IMR-90 (cell line): ENCODE data around the gene SHB. TPM values are rescaled to one million over a fixed set of nuclear protein-coding genes. Genes with fewer than 3 reads are reported as not detected.

Experiments
- ATAC-seq: fragments of 200-7000 bp; cut with Tn5 transposase; 2 replicates; pipeline ENCODE4 v1.9.1; 2020; ENCODE audit warnings: low read depth, mild to moderate bottlenecking, moderate library complexity
- BruUV-seq: library from RNA; stranded (reverse); fragments of 400-500 nt; replicated peaks from 2 replicates; lab custom pipeline; 2021; lab: Mats Ljungman, UMichigan
- CTCF ChIA-PET: fragments of 300-600 bp; formaldehyde crosslinking; extraction: SDS; loops from one replicate; lab custom pipeline; 2021; ENCODE audit warnings: antibody characterized with exemption; lab: Yijun Ruan, JAX
- POLR2A ChIA-PET: fragments of 300-600 bp; sonication (Branson Sonifier 250); formaldehyde crosslinking; loops from one replicate; lab custom pipeline; 2022; ENCODE audit warnings: antibody characterized with exemption; ENCODE audit not compliant: unreplicated experiment; lab: Charles Lee
- DNase-seq: peaks from one replicate; pipeline ENCODE4 v3.0.0; 2013
- H2AFZ ChIP-seq: replicated peaks from 2 replicates; pipeline ENCODE3; 2013; ENCODE audit warnings: low read length, mild to moderate bottlenecking; ENCODE audit not compliant: poor library complexity
- H2AK5ac ChIP-seq: 2 replicates; pipeline ENCODE4 v1.6.1; 2013; ENCODE audit warnings: low read depth, low read length, inconsistent platforms
- H2AK9ac ChIP-seq: replicated peaks from 2 replicates; pipeline ENCODE3; 2013; ENCODE audit warnings: mild to moderate bottlenecking, low read depth, low read length, moderate library complexity; ENCODE audit not compliant: poor library complexity
- H2BK120ac ChIP-seq: 2 replicates; pipeline ENCODE4 v1.6.1; 2013; ENCODE audit warnings: low read depth, low read length, inconsistent platforms
- H2BK15ac ChIP-seq: 3 replicates; pipeline ENCODE4 v1.6.1; 2013; ENCODE audit warnings: low read depth, low read length, inconsistent platforms
- H2BK20ac ChIP-seq: 2 replicates; pipeline ENCODE4 v1.6.1; 2013; ENCODE audit warnings: low read depth, mild to moderate bottlenecking, inconsistent platforms, low read length, moderate library complexity
- H2BK5ac ChIP-seq: 2 replicates; pipeline ENCODE4 v1.6.1; 2013; ENCODE audit warnings: mild to moderate bottlenecking, low read depth, low read length, inconsistent platforms; ENCODE audit not compliant: poor library complexity, severe bottlenecking
- H3K14ac ChIP-seq: replicated peaks from 2 replicates; pipeline ENCODE4 v1.6.1; 2013; ENCODE audit warnings: low read depth, low read length, inconsistent platforms
- H3K18ac ChIP-seq: 2 replicates; pipeline ENCODE4 v1.6.1; 2013; ENCODE audit warnings: low read depth, low read length, control low read depth
- H3K23ac ChIP-seq: 2 replicates; pipeline ENCODE4 v1.6.1; 2013; ENCODE audit warnings: low read depth, low read length, inconsistent platforms
- H3K27ac ChIP-seq: 2 replicates; pipeline ENCODE4 v1.5.1; 2013; ENCODE audit warnings: mild to moderate bottlenecking, control low read depth, low read length; ENCODE audit not compliant: insufficient read depth
- H3K27me3 ChIP-seq: 2 replicates; pipeline ENCODE4 v1.6.1; 2013; ENCODE audit warnings: low read length; ENCODE audit not compliant: control insufficient read depth, insufficient read depth
- H3K36me3 ChIP-seq: 2 replicates; pipeline ENCODE4 v1.6.1; 2013; ENCODE audit warnings: low read length, mixed read lengths; ENCODE audit not compliant: control insufficient read depth, insufficient read depth
- H3K4ac ChIP-seq: 2 replicates; pipeline ENCODE4 v1.6.1; 2013; ENCODE audit warnings: low read depth, low read length, inconsistent platforms
- H3K4me1 ChIP-seq: 2 replicates; pipeline ENCODE4 v1.6.1; 2013; ENCODE audit warnings: low read length, mixed read lengths; ENCODE audit not compliant: control insufficient read depth, insufficient read depth
- H3K4me2 ChIP-seq: 2 replicates; pipeline ENCODE4 v1.6.1; 2013; ENCODE audit warnings: low read depth, mild to moderate bottlenecking, control low read depth, low read length, moderate library complexity
- H3K4me3 ChIP-seq: 2 replicates; pipeline ENCODE4 v1.5.1; 2013; ENCODE audit warnings: low read depth, mild to moderate bottlenecking, control low read depth, low read length, moderate library complexity; ENCODE audit not compliant: insufficient read depth
- H3K56ac ChIP-seq: 2 replicates; pipeline ENCODE4 v1.6.1; 2013; ENCODE audit warnings: low read length, inconsistent platforms; ENCODE audit not compliant: insufficient read depth; ENCODE audit errors: extremely low read depth
- H3K79me1 ChIP-seq, 2 experiments: 2 replicates each; pipeline ENCODE4 v1.6.1; 2013; ENCODE audit warnings: low read length in 2 of 2, inconsistent platforms in 1 of 2, low read depth in 1 of 2
- H3K9ac ChIP-seq: 2 replicates; pipeline ENCODE4 v1.6.1; 2013; ENCODE audit warnings: low read depth, low read length, control low read depth
- H3K9me1 ChIP-seq: 2 replicates; pipeline ENCODE4 v1.6.1; 2013; ENCODE audit warnings: low read length, inconsistent platforms; ENCODE audit not compliant: insufficient read depth
- H3K9me3 ChIP-seq: 2 replicates; pipeline ENCODE4 v1.6.1; 2013; ENCODE audit warnings: low read length; ENCODE audit not compliant: control insufficient read depth, insufficient read depth
- H4K20me1 ChIP-seq: 2 replicates; pipeline ENCODE4 v1.6.1; 2013; ENCODE audit warnings: low read length, inconsistent platforms; ENCODE audit not compliant: insufficient read depth
- H4K5ac ChIP-seq: 2 replicates; pipeline ENCODE4 v1.6.1; 2013; ENCODE audit warnings: mild to moderate bottlenecking, low read depth, low read length, control low read depth
- H4K8ac ChIP-seq, 2 experiments: 2 replicates each; pipeline ENCODE4 v1.6.1; 2013; ENCODE audit warnings: low read depth in 2 of 2, low read length in 2 of 2, control low read depth in 1 of 2, inconsistent platforms in 1 of 2
- H4K91ac ChIP-seq: 2 replicates; pipeline ENCODE4 v1.6.1; 2013; ENCODE audit warnings: low read depth, low read length, inconsistent platforms; ENCODE audit not compliant: insufficient read depth
- CEBPB ChIP-seq: IDR thresholded peaks from 2 replicates; pipeline ENCODE4 v1.6.1; 2012; ENCODE audit warnings: low read depth, low read length, improper control_type of control experiment
- MAFK ChIP-seq: IDR thresholded peaks from 2 replicates; pipeline ENCODE4 v1.6.1; 2012; ENCODE audit warnings: low read depth, low read length, improper control_type of control experiment
- MAZ ChIP-seq: IDR thresholded peaks from 2 replicates; pipeline ENCODE4 v1.6.1; 2012; ENCODE audit warnings: low read depth, mild to moderate bottlenecking, low read length, improper control_type of control experiment, moderate library complexity, borderline replicate concordance
- RCOR1 ChIP-seq: IDR thresholded peaks from 2 replicates; pipeline ENCODE4 v1.6.1; 2012; ENCODE audit warnings: mild to moderate bottlenecking, low read length, improper control_type of control experiment; ENCODE audit not compliant: insufficient replicate concordance
- USF2 ChIP-seq: fragments of 150-350 bp; IDR thresholded peaks from 2 replicates; pipeline ENCODE4 v1.6.1; 2017; ENCODE audit warnings: mild to moderate bottlenecking, antibody characterized with exemption, low read length, low read depth
- WGBS, 2 experiments: methylation state at CpG; one replicate each; pipeline versions ENCODE4 v1.1.5 to v1.1.7; 2013; ENCODE audit warnings: missing lambda C conversion rate in 2 of 2; ENCODE audit not compliant: insufficient read length in 1 of 2; ENCODE audit errors: extremely low coverage in 2 of 2; 5-methylcytosine and 5-hydroxymethylcytosine counted together
- dilution Hi-C: fragments of 300-500 bp; cut with HindIII; formaldehyde crosslinking; loops from one replicate; pipeline ENCODE4 v1.14.3; 2018; ENCODE audit warnings: low sequenced_read_pairs; ENCODE audit not compliant: unreplicated experiment
- in situ Hi-C: fragments of 300-500 bp; cut with MboI; formaldehyde crosslinking; loops from 3 replicates; pipeline ENCODE4 v1.14.3; 2019; ENCODE audit warnings: low sequenced_read_pairs, inconsistent platforms, mixed read lengths
- intact Hi-C: fragments of 100-400 bp; cut with micrococcal nuclease; formaldehyde crosslinking; loops from 2 replicates; pipeline ENCODE4 v1.10.0; 2022
- polyA plus RNA-seq, 3 experiments: library from polyadenylated mRNA; depleted of rRNA; stranded (reverse); fragments of >200 nt; gene quantifications; 2 replicates each; pipeline ENCODE4 v1.2.3, GENCODE V29; 2012; ENCODE audit warnings: low replicate concordance in 1 of 3
- total RNA-seq: library from RNA; depleted of rRNA; stranded (reverse); fragments of >200 nt; gene quantifications from 2 replicates; pipeline ENCODE4 v1.2.3, GENCODE V29; 2012

SHB gene
- total and polyA plus RNA-seq, 2 of the 4 experiments (the other 2 are of a cell fraction), result 6.1 to 20.4 TPM

DNA sequence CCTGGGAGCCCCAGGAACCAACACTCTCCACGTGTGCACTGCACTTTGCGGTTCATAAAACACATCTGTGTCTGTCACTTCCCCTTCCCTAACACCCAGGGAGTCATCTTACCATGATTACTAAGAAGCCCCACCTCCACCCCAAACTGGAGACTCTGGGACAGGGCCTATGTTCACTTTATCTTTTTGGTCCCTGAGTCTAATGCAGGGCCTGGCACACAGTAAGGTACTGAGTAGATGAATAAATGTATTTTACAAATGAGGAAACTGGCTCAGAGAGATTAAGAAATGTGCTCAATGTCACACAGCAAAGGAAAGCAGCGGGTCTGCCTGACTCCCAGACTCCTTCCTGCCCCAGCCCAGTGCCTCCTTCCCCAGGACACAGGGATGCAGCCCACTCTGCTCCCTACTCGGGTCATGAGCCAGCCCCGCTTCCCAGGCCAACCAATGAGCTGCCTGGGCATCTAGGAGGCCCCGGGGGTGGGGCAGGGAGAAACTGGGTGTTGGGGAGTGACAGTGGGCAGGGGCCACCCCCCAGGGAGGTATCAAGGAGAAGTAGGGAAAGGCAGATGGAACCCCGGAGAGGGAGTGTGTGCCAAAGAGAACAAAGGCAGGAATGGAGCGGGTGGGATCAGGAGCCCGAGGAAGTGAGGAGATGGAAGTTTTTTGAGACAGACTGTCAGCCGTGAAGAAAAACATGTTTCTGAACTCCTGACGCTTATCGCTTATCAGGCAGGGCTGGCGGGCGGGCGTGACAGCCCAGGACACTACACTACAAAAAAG is 30.5 kb downstream of the SHB start:
- Histone ChIP-seq H3K27ac (peak overlapping the region; percentile 24), H2BK15ac (peak overlapping the region; percentile 80; the same call in 1 of the 3 replicates), H3K4me3 (no peak overlapping the region), H4K20me1 (peaks cover 65% of the 10 kb centered on the region), H3K79me1 (peaks cover 43 to 92% of the 10 kb centered on the region in 2 experiments), H3K27me3 (no peaks in the 10 kb centered on the region), H3K4me2 (no peak overlapping the region), H3K18ac (peak overlapping the region; percentile 19; the same call in 1 of the 2 replicates), H2AK5ac (peak overlapping the region; percentile 52), H3K56ac (no peak overlapping the region), H3K23ac (peak overlapping the region; percentile 89; the same call in 1 of the 2 replicates), H2BK20ac (peak overlapping the region; percentile 39), H2AK9ac (peak overlapping the region; percentile 72), H3K4me1 (peaks cover 49% of the 10 kb centered on the region), H4K5ac (peak overlapping the region; percentile 17), H4K8ac (peak overlapping the region; percentile 62 to 66), H2BK5ac (peak overlapping the region; percentile 66), H3K9me1 (peaks cover 61% of the 10 kb centered on the region), H3K14ac (peak overlapping the region; percentile 53), H3K4ac (peak overlapping the region; percentile 95), H3K9me3 (no peaks in the 10 kb centered on the region), H3K9ac (0 out of 2 replicates have a peak overlapping the region, but pooled peaks have one; percentile 6), H4K91ac (peak overlapping the region; percentile 80), H2AFZ (peak overlapping the region; percentile 11), H2BK120ac (peak overlapping the region; percentile 68), H3K36me3 (peaks cover 6% of the 10 kb centered on the region; the same call in 1 of the 2 replicates)
- POLR2A ChIA-PET, result no interaction called here
- DNase-seq (no peak), ATAC-seq (no peak)
- CTCF ChIA-PET, result interaction anchor here (0.5 to 0.6 kb wide), 2 partner anchors 42 to 845 kb away, joined by 3 to 7 read pairs; no protein-coding TSS in a partner anchor
- dilution Hi-C loops (no loop called here), intact Hi-C loops (loop anchor here (5.0 kb wide), 1 partner anchor 86 kb away; no protein-coding TSS in a partner anchor), in situ Hi-C loops (no loop called here)
- 29% methylated on average over 1 of the region's 15 CpGs; no CpG with 5 or more reads in 1 of the 2 experiments for WGBS, 2 experiments
- BruUV-seq, result no TSS peak
- TF ChIP-seq CEBPB (no peak), MAFK (no peak), MAZ (no peak), USF2 (no peak), RCOR1 (no peak)
